Measurements from ENCODE around the gene MAPK12. TPM values are rescaled to one million over a fixed set of nuclear protein-coding genes. Genes with fewer than 3 reads are reported as not detected.

The MAPK12 gene
- total and polyA plus RNA-seq, 10 of the 15 experiments (the other 5 are each of a cell fraction or from before 2014, with no cell fraction given): 1.1 to 38.9 (median 16.3) TPM

DNA sequence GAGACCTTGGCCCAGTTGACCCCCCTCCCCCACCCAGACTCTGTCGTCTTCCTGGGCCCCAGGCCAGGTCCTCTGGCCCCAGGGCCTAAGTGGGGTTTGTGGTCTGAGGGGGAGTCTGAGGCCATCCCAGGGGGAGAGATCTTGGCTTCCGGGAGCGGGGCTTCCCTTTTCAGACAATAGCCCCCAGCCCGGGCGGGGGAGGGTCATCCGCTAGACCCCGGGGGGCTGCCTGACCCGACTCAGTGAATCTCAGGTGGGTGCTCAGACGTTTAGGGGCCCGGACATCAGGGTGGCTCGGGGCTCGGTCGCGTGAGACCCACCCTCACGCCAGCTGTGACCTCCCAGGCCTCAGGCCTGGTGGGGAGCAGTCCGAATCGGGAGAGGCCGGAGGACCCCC is 8.1 kb upstream of the MAPK12 start:
- ChIA-PET RAD21 (ENCODE audit: unreplicated experiment) (interaction anchor here (1.1 kb wide), 1 partner anchor 18 kb away, joined by 3 read pairs; the partner anchor contains the start of gene HDAC10), SMC1A (ENCODE audit: uncharacterized antibody, unreplicated experiment) (no interaction called here), POLR2A (no interaction called here), CTCF (interaction anchor here (1.2 kb wide), 1 partner anchor 18 kb away, joined by 3 read pairs; the partner anchor contains the start of gene HDAC10)
- peaks cover 12% of the 10 kb centered on the region for H3K4me1 ChIP-seq (ENCODE audit: control insufficient read depth, insufficient read depth, low read length)
- no peaks in the 10 kb centered on the region for H3K9me3 ChIP-seq (replicated peaks; ENCODE audit: control insufficient read depth, insufficient read depth, low read length)
- H3K79me2 ChIP-seq (ENCODE audit: control insufficient read depth, insufficient read depth, low read length): no peaks in the 10 kb centered on the region
- peak overlapping the region; percentile 76 for H3K4me3 ChIP-seq
- intact Hi-C loops (cut with micrococcal nuclease; ENCODE audit: unreplicated experiment) (no loop called here), in situ Hi-C loops (cut with MboI) (no loop called here)
- no TSS peak for BruUV-seq (replicated peaks)
- H3K27me3 ChIP-seq (replicated peaks in 1 of 2; ENCODE audit: control insufficient read depth in 2 of 2, insufficient read depth in 2 of 2, low read length in 1 of 2): no peaks in the 10 kb centered on the region
- no peak for FAIRE-seq
- ATAC-seq: no peak
- no peaks in the 10 kb centered on the region for H3K36me3 ChIP-seq (ENCODE audit: control insufficient read depth in 2 of 2, insufficient read depth in 2 of 2, low read length in 1 of 2)
- peak overlapping the region; percentile 39; the same call in 1 of the 2 replicates for H3K9ac ChIP-seq (ENCODE audit: control insufficient read depth, insufficient read depth, low read length)
- no peaks in the 10 kb centered on the region for H4K20me1 ChIP-seq (ENCODE audit: control insufficient read depth, insufficient read depth)
- H3K4me2 ChIP-seq (ENCODE audit: control insufficient read depth, insufficient read depth): peak overlapping the region; percentile 77
- DNase-seq (ENCODE audit: low read depth, low spot score): no peak
- no peak overlapping the region for H3K27ac ChIP-seq (ENCODE audit: control insufficient read depth, insufficient read depth)
- H2AFZ ChIP-seq (ENCODE audit: control insufficient read depth, low read depth, low read length): no peak overlapping the region; the same call in 1 of the 2 replicates
- WGBS (ENCODE audit: insufficient coverage, insufficient replicate concordance, low lambda C conversion rate, missing lambda C conversion rate): 4% methylated on average over 16 of the region's 18 CpGs
- TF ChIP-seq, protein P1, sequence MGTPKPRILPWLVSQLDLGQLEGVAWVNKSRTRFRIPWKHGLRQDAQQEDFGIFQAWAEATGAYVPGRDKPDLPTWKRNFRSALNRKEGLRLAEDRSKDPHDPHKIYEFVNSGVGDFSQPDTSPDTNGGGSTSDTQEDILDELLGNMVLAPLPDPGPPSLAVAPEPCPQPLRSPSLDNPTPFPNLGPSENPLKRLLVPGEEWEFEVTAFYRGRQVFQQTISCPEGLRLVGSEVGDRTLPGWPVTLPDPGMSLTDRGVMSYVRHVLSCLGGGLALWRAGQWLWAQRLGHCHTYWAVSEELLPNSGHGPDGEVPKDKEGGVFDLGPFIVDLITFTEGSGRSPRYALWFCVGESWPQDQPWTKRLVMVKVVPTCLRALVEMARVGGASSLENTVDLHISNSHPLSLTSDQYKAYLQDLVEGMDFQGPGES (IDR thresholded peaks at IDR 0.05): no peak
- TF ChIP-seq, protein P2, sequence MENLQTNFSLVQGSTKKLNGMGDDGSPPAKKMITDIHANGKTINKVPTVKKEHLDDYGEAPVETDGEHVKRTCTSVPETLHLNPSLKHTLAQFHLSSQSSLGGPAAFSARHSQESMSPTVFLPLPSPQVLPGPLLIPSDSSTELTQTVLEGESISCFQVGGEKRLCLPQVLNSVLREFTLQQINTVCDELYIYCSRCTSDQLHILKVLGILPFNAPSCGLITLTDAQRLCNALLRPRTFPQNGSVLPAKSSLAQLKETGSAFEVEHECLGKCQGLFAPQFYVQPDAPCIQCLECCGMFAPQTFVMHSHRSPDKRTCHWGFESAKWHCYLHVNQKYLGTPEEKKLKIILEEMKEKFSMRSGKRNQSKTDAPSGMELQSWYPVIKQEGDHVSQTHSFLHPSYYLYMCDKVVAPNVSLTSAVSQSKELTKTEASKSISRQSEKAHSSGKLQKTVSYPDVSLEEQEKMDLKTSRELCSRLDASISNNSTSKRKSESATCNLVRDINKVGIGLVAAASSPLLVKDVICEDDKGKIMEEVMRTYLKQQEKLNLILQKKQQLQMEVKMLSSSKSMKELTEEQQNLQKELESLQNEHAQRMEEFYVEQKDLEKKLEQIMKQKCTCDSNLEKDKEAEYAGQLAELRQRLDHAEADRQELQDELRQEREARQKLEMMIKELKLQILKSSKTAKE (IDR thresholded peaks at IDR 0.05; ENCODE audit: low read depth, poor library complexity, severe bottlenecking): no peak
- TF ChIP-seq, protein P3, sequence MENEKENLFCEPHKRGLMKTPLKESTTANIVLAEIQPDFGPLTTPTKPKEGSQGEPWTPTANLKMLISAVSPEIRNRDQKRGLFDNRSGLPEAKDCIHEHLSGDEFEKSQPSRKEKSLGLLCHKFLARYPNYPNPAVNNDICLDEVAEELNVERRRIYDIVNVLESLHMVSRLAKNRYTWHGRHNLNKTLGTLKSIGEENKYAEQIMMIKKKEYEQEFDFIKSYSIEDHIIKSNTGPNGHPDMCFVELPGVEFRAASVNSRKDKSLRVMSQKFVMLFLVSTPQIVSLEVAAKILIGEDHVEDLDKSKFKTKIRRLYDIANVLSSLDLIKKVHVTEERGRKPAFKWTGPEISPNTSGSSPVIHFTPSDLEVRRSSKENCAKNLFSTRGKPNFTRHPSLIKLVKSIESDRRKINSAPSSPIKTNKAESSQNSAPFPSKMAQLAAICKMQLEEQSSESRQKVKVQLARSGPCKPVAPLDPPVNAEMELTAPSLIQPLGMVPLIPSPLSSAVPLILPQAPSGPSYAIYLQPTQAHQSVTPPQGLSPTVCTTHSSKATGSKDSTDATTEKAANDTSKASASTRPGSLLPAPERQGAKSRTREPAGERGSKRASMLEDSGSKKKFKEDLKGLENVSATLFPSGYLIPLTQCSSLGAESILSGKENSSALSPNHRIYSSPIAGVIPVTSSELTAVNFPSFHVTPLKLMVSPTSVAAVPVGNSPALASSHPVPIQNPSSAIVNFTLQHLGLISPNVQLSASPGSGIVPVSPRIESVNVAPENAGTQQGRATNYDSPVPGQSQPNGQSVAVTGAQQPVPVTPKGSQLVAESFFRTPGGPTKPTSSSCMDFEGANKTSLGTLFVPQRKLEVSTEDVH (IDR thresholded peaks at IDR 0.05; ENCODE audit: low read depth, partially characterized antibody): no peak
- no peak for TF ChIP-seq NR2F1 (conservative IDR thresholded peaks at IDR 0.05)
- no peak for TF ChIP-seq LARP7 (IDR thresholded peaks at IDR 0.05)
- no peak for TF ChIP-seq ATF7 (IDR thresholded peaks at IDR 0.05; ENCODE audit: low read depth)
- TF ChIP-seq, protein P4, sequence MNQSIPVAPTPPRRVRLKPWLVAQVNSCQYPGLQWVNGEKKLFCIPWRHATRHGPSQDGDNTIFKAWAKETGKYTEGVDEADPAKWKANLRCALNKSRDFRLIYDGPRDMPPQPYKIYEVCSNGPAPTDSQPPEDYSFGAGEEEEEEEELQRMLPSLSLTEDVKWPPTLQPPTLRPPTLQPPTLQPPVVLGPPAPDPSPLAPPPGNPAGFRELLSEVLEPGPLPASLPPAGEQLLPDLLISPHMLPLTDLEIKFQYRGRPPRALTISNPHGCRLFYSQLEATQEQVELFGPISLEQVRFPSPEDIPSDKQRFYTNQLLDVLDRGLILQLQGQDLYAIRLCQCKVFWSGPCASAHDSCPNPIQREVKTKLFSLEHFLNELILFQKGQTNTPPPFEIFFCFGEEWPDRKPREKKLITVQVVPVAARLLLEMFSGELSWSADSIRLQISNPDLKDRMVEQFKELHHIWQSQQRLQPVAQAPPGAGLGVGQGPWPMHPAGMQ (IDR thresholded peaks at IDR 0.05; ENCODE audit: borderline replicate concordance): no peak
- TF ChIP-seq JUND (IDR thresholded peaks at IDR 0.05; ENCODE audit: low read depth, low read length): no peak
- TF ChIP-seq EGR1 (IDR thresholded peaks at IDR 0.05; ENCODE audit: borderline replicate concordance in 1 of 2, low read depth in 2 of 2, low read length in 2 of 2): 0 out of 3 replicates have a peak, but pooled peaks of 1 of the 2 experiments have one; percentile 3
- no peak for TF ChIP-seq CHD4 (IDR thresholded peaks at IDR 0.05)
- TF ChIP-seq, protein P5, sequence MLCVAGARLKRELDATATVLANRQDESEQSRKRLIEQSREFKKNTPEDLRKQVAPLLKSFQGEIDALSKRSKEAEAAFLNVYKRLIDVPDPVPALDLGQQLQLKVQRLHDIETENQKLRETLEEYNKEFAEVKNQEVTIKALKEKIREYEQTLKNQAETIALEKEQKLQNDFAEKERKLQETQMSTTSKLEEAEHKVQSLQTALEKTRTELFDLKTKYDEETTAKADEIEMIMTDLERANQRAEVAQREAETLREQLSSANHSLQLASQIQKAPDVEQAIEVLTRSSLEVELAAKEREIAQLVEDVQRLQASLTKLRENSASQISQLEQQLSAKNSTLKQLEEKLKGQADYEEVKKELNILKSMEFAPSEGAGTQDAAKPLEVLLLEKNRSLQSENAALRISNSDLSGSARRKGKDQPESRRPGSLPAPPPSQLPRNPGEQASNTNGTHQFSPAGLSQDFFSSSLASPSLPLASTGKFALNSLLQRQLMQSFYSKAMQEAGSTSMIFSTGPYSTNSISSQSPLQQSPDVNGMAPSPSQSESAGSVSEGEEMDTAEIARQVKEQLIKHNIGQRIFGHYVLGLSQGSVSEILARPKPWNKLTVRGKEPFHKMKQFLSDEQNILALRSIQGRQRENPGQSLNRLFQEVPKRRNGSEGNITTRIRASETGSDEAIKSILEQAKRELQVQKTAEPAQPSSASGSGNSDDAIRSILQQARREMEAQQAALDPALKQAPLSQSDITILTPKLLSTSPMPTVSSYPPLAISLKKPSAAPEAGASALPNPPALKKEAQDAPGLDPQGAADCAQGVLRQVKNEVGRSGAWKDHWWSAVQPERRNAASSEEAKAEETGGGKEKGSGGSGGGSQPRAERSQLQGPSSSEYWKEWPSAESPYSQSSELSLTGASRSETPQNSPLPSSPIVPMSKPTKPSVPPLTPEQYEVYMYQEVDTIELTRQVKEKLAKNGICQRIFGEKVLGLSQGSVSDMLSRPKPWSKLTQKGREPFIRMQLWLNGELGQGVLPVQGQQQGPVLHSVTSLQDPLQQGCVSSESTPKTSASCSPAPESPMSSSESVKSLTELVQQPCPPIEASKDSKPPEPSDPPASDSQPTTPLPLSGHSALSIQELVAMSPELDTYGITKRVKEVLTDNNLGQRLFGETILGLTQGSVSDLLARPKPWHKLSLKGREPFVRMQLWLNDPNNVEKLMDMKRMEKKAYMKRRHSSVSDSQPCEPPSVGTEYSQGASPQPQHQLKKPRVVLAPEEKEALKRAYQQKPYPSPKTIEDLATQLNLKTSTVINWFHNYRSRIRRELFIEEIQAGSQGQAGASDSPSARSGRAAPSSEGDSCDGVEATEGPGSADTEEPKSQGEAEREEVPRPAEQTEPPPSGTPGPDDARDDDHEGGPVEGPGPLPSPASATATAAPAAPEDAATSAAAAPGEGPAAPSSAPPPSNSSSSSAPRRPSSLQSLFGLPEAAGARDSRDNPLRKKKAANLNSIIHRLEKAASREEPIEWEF (IDR thresholded peaks at IDR 0.05; ENCODE audit: insufficient replicate concordance, low read depth, low read length): no peak
